Measurements from ENCODE around the gene RAB3C.
"Not testable (repeated sequence)": the region's sequence is repeated elsewhere in the genome, so short reads cannot be mapped to it uniquely, and the experiment has no call there.

The RAB3C gene

DNA sequence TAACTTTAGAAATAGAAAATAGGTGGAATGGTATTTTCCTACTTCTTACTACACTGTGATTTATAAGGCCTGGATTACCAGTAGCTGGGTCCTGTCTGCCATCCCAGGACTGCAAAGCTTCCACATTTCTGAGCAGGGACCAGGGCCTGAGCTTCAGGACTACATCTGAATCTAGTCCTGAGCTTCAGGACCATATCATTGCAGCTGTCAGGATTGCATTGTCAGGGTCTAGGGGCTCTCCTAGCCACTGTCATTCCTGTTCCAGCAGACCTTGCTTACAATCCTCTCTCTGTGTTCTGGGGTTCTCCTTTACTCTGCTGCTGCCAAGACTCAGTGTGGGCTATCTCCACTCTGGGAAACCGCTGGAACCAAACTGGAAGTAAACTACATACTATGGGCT, 16.3 kb downstream of the RAB3C start:
- no peak for DNase-seq
- no peak overlapping the region for H2AFZ ChIP-seq (ENCODE audit: low read length)
- no peak overlapping the region for H3K9ac ChIP-seq (ENCODE audit: low read length)
- H3K9me2 ChIP-seq (replicated peaks; ENCODE audit: insufficient read depth, low read length): no peaks in the 10 kb centered on the region
- H3K36me3 ChIP-seq (replicated peaks; ENCODE audit: insufficient read depth, low read length): no peaks in the 10 kb centered on the region
- H3F3A ChIP-seq (ENCODE audit: insufficient read depth, low read length): no peaks in the 10 kb centered on the region
- H3K4me1 ChIP-seq (ENCODE audit: low read length): no peaks in the 10 kb centered on the region
- TF ChIP-seq EZH2 (optimal IDR thresholded peaks at IDR 0.05; ENCODE audit: low read depth, low read length) (no peak), EZH2phosphoT487 (IDR thresholded peaks at IDR 0.05; ENCODE audit: low read length) (no peak)
- TF ChIP-seq, protein P1, sequence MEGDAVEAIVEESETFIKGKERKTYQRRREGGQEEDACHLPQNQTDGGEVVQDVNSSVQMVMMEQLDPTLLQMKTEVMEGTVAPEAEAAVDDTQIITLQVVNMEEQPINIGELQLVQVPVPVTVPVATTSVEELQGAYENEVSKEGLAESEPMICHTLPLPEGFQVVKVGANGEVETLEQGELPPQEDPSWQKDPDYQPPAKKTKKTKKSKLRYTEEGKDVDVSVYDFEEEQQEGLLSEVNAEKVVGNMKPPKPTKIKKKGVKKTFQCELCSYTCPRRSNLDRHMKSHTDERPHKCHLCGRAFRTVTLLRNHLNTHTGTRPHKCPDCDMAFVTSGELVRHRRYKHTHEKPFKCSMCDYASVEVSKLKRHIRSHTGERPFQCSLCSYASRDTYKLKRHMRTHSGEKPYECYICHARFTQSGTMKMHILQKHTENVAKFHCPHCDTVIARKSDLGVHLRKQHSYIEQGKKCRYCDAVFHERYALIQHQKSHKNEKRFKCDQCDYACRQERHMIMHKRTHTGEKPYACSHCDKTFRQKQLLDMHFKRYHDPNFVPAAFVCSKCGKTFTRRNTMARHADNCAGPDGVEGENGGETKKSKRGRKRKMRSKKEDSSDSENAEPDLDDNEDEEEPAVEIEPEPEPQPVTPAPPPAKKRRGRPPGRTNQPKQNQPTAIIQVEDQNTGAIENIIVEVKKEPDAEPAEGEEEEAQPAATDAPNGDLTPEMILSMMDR (IDR thresholded peaks at IDR 0.05; ENCODE audit: low read length): no peak
- H3K27ac ChIP-seq (ENCODE audit: low read length): no peak overlapping the region
- no peaks in the 10 kb centered on the region for H3K9me3 ChIP-seq (replicated peaks; ENCODE audit: insufficient read depth, low read length)
- no peak overlapping the region for H3K4me2 ChIP-seq (ENCODE audit: low read depth, low read length)
- no peak overlapping the region for H3K4me3 ChIP-seq (ENCODE audit: low read length)
- H3K79me2 ChIP-seq (ENCODE audit: low read length): no peaks in the 10 kb centered on the region
- no peaks in the 10 kb centered on the region for H4K20me1 ChIP-seq (ENCODE audit: insufficient read depth, low read length)
- H3K27me3 ChIP-seq (replicated peaks; ENCODE audit: insufficient read depth, low read length): no peaks in the 10 kb centered on the region

DNA sequence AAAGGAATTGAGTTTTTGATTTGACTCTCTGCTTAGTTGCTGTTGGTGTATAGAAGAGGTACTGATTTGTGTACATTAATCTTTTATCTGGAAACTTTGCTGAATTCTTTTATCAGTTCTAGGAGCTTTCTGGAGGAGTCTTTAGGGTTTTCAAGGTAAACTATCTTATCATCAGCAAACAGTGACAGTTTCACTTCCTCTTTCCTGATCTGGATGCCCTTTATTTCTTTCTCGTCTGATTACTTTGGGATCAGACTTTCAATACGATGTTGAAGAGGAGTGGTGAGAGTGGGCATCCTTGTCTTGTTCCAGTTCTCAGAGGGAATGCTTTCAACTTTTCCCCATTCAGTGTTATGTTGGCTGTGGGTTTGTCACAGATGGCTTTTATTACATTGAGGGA, 17.7 kb downstream of the RAB3C start:
- not testable (repeated sequence) for H3K36me3 ChIP-seq (replicated peaks; ENCODE audit: insufficient read depth, low read length); H3K9me3 ChIP-seq (replicated peaks; ENCODE audit: insufficient read depth, low read length); H3K4me1 ChIP-seq (ENCODE audit: low read length); H2AFZ ChIP-seq (ENCODE audit: low read length); H3K79me2 ChIP-seq (ENCODE audit: low read length); H3K27me3 ChIP-seq (replicated peaks; ENCODE audit: insufficient read depth, low read length); H3F3A ChIP-seq (ENCODE audit: insufficient read depth, low read length); H3K9ac ChIP-seq (ENCODE audit: low read length); H3K9me2 ChIP-seq (replicated peaks; ENCODE audit: insufficient read depth, low read length); H4K20me1 ChIP-seq (ENCODE audit: insufficient read depth, low read length); DNase-seq; H3K27ac ChIP-seq (ENCODE audit: low read length); H3K4me3 ChIP-seq (ENCODE audit: low read length); H3K4me2 ChIP-seq (ENCODE audit: low read depth, low read length)

DNA sequence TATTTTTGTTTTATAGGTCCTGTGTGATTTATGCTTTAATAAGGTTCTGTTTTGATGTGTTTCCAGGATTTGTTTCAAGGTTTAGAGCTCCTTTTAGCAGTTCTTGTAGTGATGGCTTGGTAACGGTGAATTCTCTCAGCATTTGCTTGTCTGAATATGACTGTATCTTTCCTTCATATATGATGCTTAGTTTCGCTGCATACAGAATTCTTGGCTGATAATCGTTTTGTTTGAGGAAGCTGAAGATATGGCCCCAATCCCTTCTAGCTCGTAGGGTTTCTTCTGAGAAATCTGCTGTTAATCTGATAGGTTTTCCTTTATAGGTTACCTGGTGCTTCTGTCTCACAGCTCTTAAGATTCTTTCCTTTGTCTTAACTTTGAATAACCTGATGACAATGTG, 20.0 kb downstream of the RAB3C start:
- not testable (repeated sequence) for H3K4me2 ChIP-seq (ENCODE audit: low read depth, low read length); H3K79me2 ChIP-seq (ENCODE audit: low read length); H2AFZ ChIP-seq (ENCODE audit: low read length); H3K9me3 ChIP-seq (replicated peaks; ENCODE audit: insufficient read depth, low read length); H3K4me3 ChIP-seq (ENCODE audit: low read length); H3K9ac ChIP-seq (ENCODE audit: low read length); H3K27ac ChIP-seq (ENCODE audit: low read length); H3F3A ChIP-seq (ENCODE audit: insufficient read depth, low read length); DNase-seq; H3K36me3 ChIP-seq (replicated peaks; ENCODE audit: insufficient read depth, low read length); H3K4me1 ChIP-seq (ENCODE audit: low read length); H4K20me1 ChIP-seq (ENCODE audit: insufficient read depth, low read length); H3K9me2 ChIP-seq (replicated peaks; ENCODE audit: insufficient read depth, low read length); H3K27me3 ChIP-seq (replicated peaks; ENCODE audit: insufficient read depth, low read length)

DNA sequence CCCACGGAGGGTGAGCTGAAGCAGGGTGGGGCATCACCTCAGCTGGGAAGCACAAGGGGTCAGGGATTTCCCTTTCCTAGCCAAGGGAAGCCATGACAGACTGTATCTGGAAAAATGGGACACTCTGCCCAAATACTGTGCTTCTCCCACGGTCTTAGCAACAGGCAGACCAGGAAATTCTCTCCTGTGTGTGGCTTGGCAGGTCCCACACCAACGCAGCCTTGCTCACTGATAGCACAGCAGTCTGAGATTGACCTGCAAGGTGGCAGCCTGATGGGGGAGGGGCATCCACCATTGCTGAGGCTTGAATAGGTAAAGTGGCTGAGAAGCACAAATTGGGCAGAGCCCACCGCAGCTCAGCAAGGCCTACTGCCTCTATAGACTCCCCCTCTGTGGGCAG, 23.2 kb downstream of the RAB3C start:
- no peaks in the 10 kb centered on the region for H4K20me1 ChIP-seq (ENCODE audit: insufficient read depth, low read length)
- no peak for DNase-seq
- no peaks in the 10 kb centered on the region for H3K79me2 ChIP-seq (ENCODE audit: low read length)
- H3K9me3 ChIP-seq (replicated peaks; ENCODE audit: insufficient read depth, low read length): no peaks in the 10 kb centered on the region
- H3K9ac ChIP-seq (ENCODE audit: low read length): no peak overlapping the region
- no peak overlapping the region for H3K4me2 ChIP-seq (ENCODE audit: low read depth, low read length)
- H3K9me2 ChIP-seq (replicated peaks; ENCODE audit: insufficient read depth, low read length): no peaks in the 10 kb centered on the region
- H3K27ac ChIP-seq (ENCODE audit: low read length): no peak overlapping the region
- no peaks in the 10 kb centered on the region for H3K36me3 ChIP-seq (replicated peaks; ENCODE audit: insufficient read depth, low read length)
- H3K4me1 ChIP-seq (ENCODE audit: low read length): no peaks in the 10 kb centered on the region
- no peak overlapping the region for H3K4me3 ChIP-seq (ENCODE audit: low read length)
- no peaks in the 10 kb centered on the region for H3K27me3 ChIP-seq (replicated peaks; ENCODE audit: insufficient read depth, low read length)
- H3F3A ChIP-seq (ENCODE audit: insufficient read depth, low read length): no peaks in the 10 kb centered on the region
- TF ChIP-seq EZH2 (optimal IDR thresholded peaks at IDR 0.05; ENCODE audit: low read depth, low read length) (no peak), EZH2phosphoT487 (IDR thresholded peaks at IDR 0.05; ENCODE audit: low read length) (no peak)
- TF ChIP-seq, protein P1 (IDR thresholded peaks at IDR 0.05; ENCODE audit: low read length): no peak
- no peak overlapping the region for H2AFZ ChIP-seq (ENCODE audit: low read length)
